ENCODE results near the gene NEK7.

NEK7 gene

GRCh38 chr1:198280080-198280479 is 123.3 kb downstream of the NEK7 start:
- no peak overlapping the region for H3K9ac ChIP-seq
- no peaks in the 10 kb centered on the region for H3K4me1 ChIP-seq
- no peak for TF ChIP-seq Cebpa-rat (IDR thresholded peaks at IDR 0.05)
- no peaks in the 10 kb centered on the region for H3K9me3 ChIP-seq (replicated peaks in 1 of 11)
- peaks cover 0 to 38% (median 0%) of the 10 kb centered on the region in 11 experiments; a peak in 2 of 22 replicates for H4K20me1 ChIP-seq
- no peak overlapping the region for H3K4me2 ChIP-seq
- no peak overlapping the region for H3K27ac ChIP-seq
- no peaks in the 10 kb centered on the region for H3K27me3 ChIP-seq
- no peak overlapping the region for H3K4me3 ChIP-seq
- H3K36me3 ChIP-seq = peaks cover 0 to 52% (median 8%) of the 10 kb centered on the region in 11 experiments; a peak in 9 of 22 replicates

DNA sequence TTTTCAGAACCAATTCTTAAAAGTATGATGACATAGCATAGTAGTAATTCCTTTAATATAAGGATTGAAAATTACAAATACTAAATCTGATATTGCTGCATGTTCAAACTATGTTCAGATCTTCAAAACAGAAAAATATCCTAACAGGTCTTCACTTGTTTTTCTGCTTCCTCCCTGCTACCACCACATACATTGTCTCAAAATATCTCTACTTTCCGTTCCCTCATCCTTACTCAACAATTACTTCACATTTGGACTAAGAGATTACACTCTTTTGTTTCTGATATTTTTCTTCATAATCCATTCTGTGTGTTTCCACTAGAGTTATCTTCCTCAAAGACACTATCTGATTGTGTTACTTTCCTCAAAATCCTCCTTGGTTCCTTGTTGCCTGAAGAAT is 125.1 kb downstream of the NEK7 start:
- H3K9ac ChIP-seq = no peak overlapping the region
- no peak overlapping the region for H3K27ac ChIP-seq
- H4K20me1 ChIP-seq = peaks cover 0 to 35% (median 0%) of the 10 kb centered on the region in 11 experiments; a peak in 3 of 22 replicates
- no peak overlapping the region for H3K4me3 ChIP-seq
- no peaks in the 10 kb centered on the region for H3K9me3 ChIP-seq (replicated peaks in 1 of 11)
- H3K27me3 ChIP-seq = no peaks in the 10 kb centered on the region
- H3K4me1 ChIP-seq = no peaks in the 10 kb centered on the region
- TF ChIP-seq Cebpa-rat (IDR thresholded peaks at IDR 0.05) = no peak
- no peak overlapping the region for H3K4me2 ChIP-seq
- H3K36me3 ChIP-seq = peaks cover 0 to 68% (median 8%) of the 10 kb centered on the region in 11 experiments; a peak in 10 of 22 replicates

DNA sequence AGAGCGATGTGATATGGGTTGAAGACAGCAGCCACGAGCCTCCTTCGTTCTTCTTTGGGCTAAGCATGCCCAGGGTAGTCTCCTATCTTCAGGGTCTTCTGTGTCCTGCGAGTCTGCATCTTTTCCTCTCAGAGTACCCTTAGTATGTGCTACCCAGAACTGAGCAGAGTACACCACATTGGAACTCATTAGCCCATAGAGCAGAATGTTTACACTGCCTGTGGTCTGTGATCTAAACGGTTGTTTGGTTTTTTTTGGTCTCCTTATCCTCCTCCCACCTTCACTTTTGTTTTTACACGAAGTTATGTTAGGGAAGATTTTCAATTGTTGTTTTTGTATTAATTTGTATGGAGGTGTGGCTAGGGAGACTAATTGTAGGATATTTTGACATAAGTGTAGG is 126.4 kb downstream of the NEK7 start:
- Histone ChIP-seq H3K27ac (no peak overlapping the region), H3K4me1 (no peaks in the 10 kb centered on the region), H3K9ac (no peak overlapping the region), H4K20me1 (peaks cover 0 to 29% (median 0%) of the 10 kb centered on the region in 11 experiments; a peak in 3 of 22 replicates), H3K27me3 (no peaks in the 10 kb centered on the region), H3K4me2 (no peak overlapping the region), H3K4me3 (no peak overlapping the region), H3K9me3 (replicated peaks in 1 of 11) (no peaks in the 10 kb centered on the region), H3K36me3 (peaks cover 0 to 73% (median 8%) of the 10 kb centered on the region in 11 experiments; a peak in 10 of 22 replicates)
- TF ChIP-seq Cebpa-rat (IDR thresholded peaks at IDR 0.05) = no peak

- Histone ChIP-seq H3K27ac (no peak overlapping the region), H3K27me3 (no peaks in the 10 kb centered on the region), H3K9me3 (replicated peaks in 1 of 11) (no peaks in the 10 kb centered on the region), H3K36me3 (peaks cover 0 to 70% (median 7%) of the 10 kb centered on the region in 11 experiments; a peak in 7 of 22 replicates), H4K20me1 (peaks cover 0 to 41% (median 0%) of the 10 kb centered on the region in 11 experiments; a peak in 4 of 22 replicates), H3K4me2 (no peak overlapping the region), H3K4me3 (no peak overlapping the region), H3K9ac (no peak overlapping the region), H3K4me1 (peaks cover 0 to 12% (median 0%) of the 10 kb centered on the region in 10 experiments; a peak in 2 of 20 replicates)
- TF ChIP-seq Cebpa-rat (IDR thresholded peaks at IDR 0.05) = no peak
Observed at GRCh38 chr1:198287916-198288315, 131.1 kb downstream of the NEK7 start.

- Histone ChIP-seq H3K9me3 (replicated peaks in 1 of 11) (no peaks in the 10 kb centered on the region), H4K20me1 (peaks cover 0 to 37% (median 0%) of the 10 kb centered on the region in 11 experiments; a peak in 4 of 22 replicates), H3K36me3 (peaks cover 0 to 63% (median 10%) of the 10 kb centered on the region in 11 experiments; a peak in 10 of 22 replicates), H3K4me3 (no peak overlapping the region), H3K4me2 (no peak overlapping the region), H3K27me3 (no peaks in the 10 kb centered on the region), H3K4me1 (peaks cover 0 to 12% (median 0%) of the 10 kb centered on the region in 10 experiments; a peak in 2 of 20 replicates), H3K27ac (no peak overlapping the region), H3K9ac (no peak overlapping the region)
- TF ChIP-seq Cebpa-rat (IDR thresholded peaks at IDR 0.05) = no peak
Observed at GRCh38 chr1:198290089-198290683, 133.4 kb downstream of the NEK7 start.

DNA sequence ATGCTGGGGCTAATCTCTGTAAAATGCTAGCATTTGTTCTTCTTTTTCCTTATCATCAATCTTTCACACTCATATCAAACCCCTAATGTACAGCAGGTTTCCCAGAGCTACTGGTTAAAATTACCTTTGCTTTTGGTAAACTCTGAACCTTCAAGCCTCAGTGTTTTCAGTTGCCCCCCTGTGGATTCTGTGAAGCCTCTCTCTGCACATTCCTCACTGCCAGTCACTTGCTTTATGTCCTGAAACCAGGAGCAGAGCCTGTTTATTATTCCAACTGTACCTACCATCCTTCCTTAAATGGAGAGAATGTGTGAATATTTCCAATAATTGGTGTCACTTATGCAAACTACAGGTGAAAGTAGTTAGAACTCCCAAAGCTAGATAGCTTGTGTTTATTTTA is 134.2 kb downstream of the NEK7 start:
- Histone ChIP-seq H4K20me1 (peaks cover 0 to 33% (median 0%) of the 10 kb centered on the region in 11 experiments; a peak in 4 of 22 replicates), H3K9ac (no peak overlapping the region), H3K36me3 (peaks cover 2 to 65% (median 14%) of the 10 kb centered on the region in 11 experiments; a peak in 12 of 22 replicates), H3K9me3 (replicated peaks in 1 of 11) (no peaks in the 10 kb centered on the region), H3K4me3 (no peak overlapping the region), H3K4me2 (no peak overlapping the region), H3K27ac (no peak overlapping the region), H3K27me3 (no peaks in the 10 kb centered on the region), H3K4me1 (peaks cover 0 to 12% (median 0%) of the 10 kb centered on the region in 10 experiments; a peak in 2 of 20 replicates)
- no peak for TF ChIP-seq Cebpa-rat (IDR thresholded peaks at IDR 0.05)

DNA sequence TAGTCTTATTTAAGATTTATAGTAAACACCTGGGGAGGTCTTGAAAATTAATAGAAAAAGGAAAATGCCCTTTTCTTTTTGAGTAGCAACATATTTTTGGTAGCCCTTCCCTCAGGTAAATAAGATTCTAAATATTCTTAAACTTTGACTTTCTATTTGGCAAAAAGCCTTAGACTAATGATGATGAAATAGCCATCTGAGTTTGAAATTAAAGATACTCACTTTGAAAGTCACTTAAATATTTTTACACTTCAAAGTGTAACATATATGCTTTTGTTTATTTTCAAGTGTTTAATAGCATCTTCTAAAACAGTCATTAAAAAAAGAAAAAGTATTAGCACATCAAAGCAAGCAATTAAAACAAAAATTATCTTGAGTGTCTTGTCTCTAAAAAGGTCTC is 135.1 kb downstream of the NEK7 start:
- Histone ChIP-seq H3K4me3 (no peak overlapping the region), H3K9me3 (replicated peaks in 1 of 11) (no peaks in the 10 kb centered on the region), H3K9ac (no peak overlapping the region), H3K27ac (no peak overlapping the region), H3K4me1 (peaks cover 0 to 12% (median 0%) of the 10 kb centered on the region in 10 experiments; a peak in 2 of 20 replicates), H3K36me3 (peaks cover 4 to 63% (median 13%) of the 10 kb centered on the region in 11 experiments; a peak in 14 of 22 replicates), H3K27me3 (no peaks in the 10 kb centered on the region), H3K4me2 (no peak overlapping the region), H4K20me1 (peaks cover 0 to 25% (median 0%) of the 10 kb centered on the region in 11 experiments; a peak in 4 of 22 replicates)
- TF ChIP-seq Cebpa-rat (IDR thresholded peaks at IDR 0.05) = no peak

- Histone ChIP-seq H3K4me1 (peaks cover 0 to 12% (median 0%) of the 10 kb centered on the region in 10 experiments; a peak in 2 of 20 replicates), H3K9ac (no peak overlapping the region), H3K36me3 (peaks cover 16 to 73% (median 31%) of the 10 kb centered on the region in 11 experiments; a peak in 19 of 22 replicates), H3K4me2 (no peak overlapping the region), H3K27me3 (no peaks in the 10 kb centered on the region), H4K20me1 (peaks cover 0 to 12% (median 0%) of the 10 kb centered on the region in 11 experiments; a peak in 5 of 22 replicates), H3K27ac (no peak overlapping the region), H3K4me3 (no peak overlapping the region), H3K9me3 (replicated peaks in 1 of 11) (no peaks in the 10 kb centered on the region)
- no peak for TF ChIP-seq Cebpa-rat (IDR thresholded peaks at IDR 0.05)
Observed at GRCh38 chr1:198295225-198295624, 138.4 kb downstream of the NEK7 start.

DNA sequence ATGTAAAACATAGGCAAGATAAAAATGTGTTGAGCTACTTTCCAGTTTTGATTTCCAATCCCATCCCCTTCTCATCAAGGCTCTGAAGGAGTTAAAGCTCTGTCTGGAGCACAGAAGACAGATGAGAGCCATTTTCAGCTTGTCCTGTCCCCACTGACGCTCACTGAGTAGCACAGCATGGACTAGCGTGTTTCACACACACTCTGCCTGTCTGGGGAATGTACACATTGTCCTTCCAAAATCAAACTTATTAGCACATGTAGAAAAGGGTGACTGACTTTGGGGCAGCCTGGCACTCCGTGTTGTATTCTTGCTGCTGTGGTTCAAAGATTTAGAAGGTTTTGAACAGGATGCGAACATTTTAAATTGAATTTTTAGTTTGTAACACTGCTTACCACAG is 139.2 kb downstream of the NEK7 start:
- no peak for TF ChIP-seq Cebpa-rat (IDR thresholded peaks at IDR 0.05)
- Histone ChIP-seq H3K4me3 (no peak overlapping the region), H3K4me1 (peaks cover 0 to 12% (median 0%) of the 10 kb centered on the region in 10 experiments; a peak in 2 of 20 replicates), H3K9me3 (replicated peaks in 1 of 11) (no peaks in the 10 kb centered on the region), H3K27ac (no peak overlapping the region), H3K9ac (no peak overlapping the region), H3K4me2 (no peak overlapping the region), H4K20me1 (peaks cover 0 to 9% (median 0%) of the 10 kb centered on the region in 11 experiments; a peak in 3 of 22 replicates), H3K36me3 (peaks cover 16 to 74% (median 34%) of the 10 kb centered on the region in 11 experiments; a peak in 20 of 22 replicates), H3K27me3 (no peaks in the 10 kb centered on the region)
